Esophagus muscularis mucosa (tissue), 4 donors: ENCODE data around the gene LRRC27. TPM values are rescaled to one million over a fixed set of nuclear protein-coding genes. Genes with fewer than 3 reads are reported as not detected.

ENCODE experiments used
- DNase-seq: peaks from one replicate; pipeline ENCODE4 v3.0.0-alpha.2; 2017; ENCODE audit errors: extremely low spot score
- H3K27ac ChIP-seq, 4 donors: fragments of 200-600 bp; sonication (generic); replicated peaks in 1 of 4; 1 replicate in 3 of 4; 2 replicates in 1 of 4; pipeline ENCODE4 v1.5.1; 2016 to 2019; ENCODE audit warnings: mild to moderate bottlenecking in 1 of 4
- H3K27me3 ChIP-seq, 4 donors: fragments of 200-600 bp; sonication (generic); one replicate each; pipeline versions ENCODE4 v1.5.1 to v1.6.0; 2016 to 2019
- H3K36me3 ChIP-seq, 4 donors: fragments of 200-600 bp; sonication (generic); one replicate each; pipeline ENCODE4 v1.5.1; 2016 to 2019
- H3K4me1 ChIP-seq, 4 donors: fragments of 200-600 bp; sonication (generic); one replicate each; pipeline ENCODE4 v1.5.1; 2016 to 2019
- H3K4me3 ChIP-seq, 4 donors: fragments of 200-600 bp; sonication (generic); 1 replicate in 2 of 4; 2 replicates in 2 of 4; pipeline ENCODE4 v1.5.1; 2016 to 2019; ENCODE audit warnings: mild to moderate bottlenecking in 4 of 4, moderate library complexity in 1 of 4
- H3K9me3 ChIP-seq, 4 donors: fragments of 200-600 bp; sonication (generic); 1 replicate in 3 of 4; 2 replicates in 1 of 4; pipeline ENCODE4 v1.5.1; 2016 to 2019
- EP300 ChIP-seq: sonication (generic); formaldehyde crosslinking; IDR thresholded peaks from one replicate; pipeline ENCODE4 v1.6.1; 2017; ENCODE audit warnings: antibody characterized with exemption
- POLR2A ChIP-seq: fragments of 450-650 bp; IDR thresholded peaks from one replicate; pipeline ENCODE4 v1.6.1; 2017; ENCODE audit warnings: antibody characterized with exemption, moderate library complexity, mild to moderate bottlenecking, low read depth
- POLR2AphosphoS5 ChIP-seq, 2 donors: sonication (generic); formaldehyde crosslinking; IDR thresholded peaks; one replicate each; pipeline ENCODE4 v1.6.1; 2017; ENCODE audit warnings: antibody characterized with exemption in 2 of 2
- WGBS: methylation state at CpG from one replicate; pipeline ENCODE4 v1.1.5; 2018; 5-methylcytosine and 5-hydroxymethylcytosine counted together
- intact Hi-C: fragments of 100-400 bp; cut with DNase I; formaldehyde crosslinking; loops from one replicate; pipeline ENCODE4 v1.15.1; 2023
- total RNA-seq, 4 donors: library from RNA; depleted of rRNA; stranded (reverse); fragments of >200 nt; gene quantifications; one replicate each; pipeline versions ENCODE4 v1.1.0 to v1.2.1, GENCODE V29; 2016
- TF ChIP-seq, protein P1 (sequence below), 3 experiments: fragments of 200-600 bp in 2 of 3; fragments of 450-650 bp in 1 of 3; sonication (generic) in 2 of 3; IDR thresholded peaks; one replicate each; pipeline ENCODE4 v1.5.1; 2017 to 2019; ENCODE audit warnings: antibody characterized with exemption in 3 of 3, mild to moderate bottlenecking in 2 of 3, moderate library complexity in 1 of 3

LRRC27 gene
- total RNA-seq, 4 donors from 2014 or later: 5.8 to 19.1 (median 9.5) TPM

DNA sequence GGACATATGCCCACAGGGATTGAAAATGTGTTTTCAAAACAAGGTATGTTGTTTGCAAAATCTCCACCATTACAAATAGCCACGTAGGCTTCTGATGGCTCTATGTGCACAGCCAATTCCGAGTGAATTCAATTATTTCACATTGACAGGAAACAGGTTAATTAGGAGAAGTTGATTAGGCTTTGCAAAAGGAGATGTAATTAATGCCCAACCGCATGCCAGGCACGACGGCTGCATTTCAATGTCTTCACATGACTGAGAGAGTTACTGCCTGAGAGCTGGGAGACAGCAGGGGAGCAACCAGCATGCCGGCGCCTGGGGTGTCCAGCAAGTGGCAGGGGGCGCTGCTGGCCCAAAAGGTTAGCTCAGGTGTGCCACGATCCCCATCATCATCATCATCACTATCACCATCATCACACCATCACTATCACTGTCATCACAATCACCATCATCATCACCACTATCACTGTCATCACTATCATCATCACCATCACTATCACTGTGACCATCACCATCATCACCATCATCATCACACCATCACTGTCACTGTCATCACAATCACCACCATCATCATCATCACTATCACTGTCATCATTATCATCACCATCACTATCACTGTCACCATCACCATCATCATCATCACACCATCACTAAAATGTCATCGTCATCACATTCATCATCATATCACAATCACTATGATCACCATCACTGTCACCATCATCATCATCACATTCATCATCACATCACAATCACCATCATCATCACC is 95.2 kb downstream of the LRRC27 start:
- DNase-seq: no peak
- peaks cover 9 to 32% (median 27%) of the 10 kb centered on the region in 4 donors for H3K4me1 ChIP-seq
- H3K4me3 ChIP-seq: no peak overlapping the region
- peaks cover 0 to 7% (median 0%) of the 10 kb centered on the region in 4 donors for H3K36me3 ChIP-seq
- H3K27ac ChIP-seq: no peak overlapping the region
- TF ChIP-seq, protein P1, sequence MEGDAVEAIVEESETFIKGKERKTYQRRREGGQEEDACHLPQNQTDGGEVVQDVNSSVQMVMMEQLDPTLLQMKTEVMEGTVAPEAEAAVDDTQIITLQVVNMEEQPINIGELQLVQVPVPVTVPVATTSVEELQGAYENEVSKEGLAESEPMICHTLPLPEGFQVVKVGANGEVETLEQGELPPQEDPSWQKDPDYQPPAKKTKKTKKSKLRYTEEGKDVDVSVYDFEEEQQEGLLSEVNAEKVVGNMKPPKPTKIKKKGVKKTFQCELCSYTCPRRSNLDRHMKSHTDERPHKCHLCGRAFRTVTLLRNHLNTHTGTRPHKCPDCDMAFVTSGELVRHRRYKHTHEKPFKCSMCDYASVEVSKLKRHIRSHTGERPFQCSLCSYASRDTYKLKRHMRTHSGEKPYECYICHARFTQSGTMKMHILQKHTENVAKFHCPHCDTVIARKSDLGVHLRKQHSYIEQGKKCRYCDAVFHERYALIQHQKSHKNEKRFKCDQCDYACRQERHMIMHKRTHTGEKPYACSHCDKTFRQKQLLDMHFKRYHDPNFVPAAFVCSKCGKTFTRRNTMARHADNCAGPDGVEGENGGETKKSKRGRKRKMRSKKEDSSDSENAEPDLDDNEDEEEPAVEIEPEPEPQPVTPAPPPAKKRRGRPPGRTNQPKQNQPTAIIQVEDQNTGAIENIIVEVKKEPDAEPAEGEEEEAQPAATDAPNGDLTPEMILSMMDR (IDR thresholded peaks at IDR 0.05): no peak
- no peak for TF ChIP-seq POLR2A
- TF ChIP-seq POLR2AphosphoS5 (IDR thresholded peaks at IDR 0.05): no peak
- TF ChIP-seq EP300: no peak
- intact Hi-C loops: no loop called here
- 84% methylated on average over 10 of the region's 10 CpGs for WGBS
- H3K9me3 ChIP-seq: no peaks in the 10 kb centered on the region
- H3K27me3 ChIP-seq: no peaks in the 10 kb centered on the region

DNA sequence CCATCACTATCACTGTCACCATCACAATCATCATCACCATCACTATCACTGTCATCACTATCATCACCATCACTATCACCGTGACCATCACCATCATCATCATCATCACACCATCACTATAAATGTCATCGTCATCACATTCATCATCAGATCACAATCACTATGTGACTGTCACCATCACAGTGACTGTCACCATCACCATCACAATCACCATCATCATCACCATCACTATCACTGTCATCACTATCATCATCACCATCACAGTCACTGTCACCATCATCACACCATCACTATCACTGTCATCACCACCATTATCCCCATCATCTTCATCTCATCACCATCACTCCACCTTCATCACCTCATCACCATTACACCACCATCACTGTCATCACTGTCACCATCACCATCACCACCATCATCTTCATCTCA is 96.0 kb downstream of the LRRC27 start:
- intact Hi-C loops: no loop called here
- Histone ChIP-seq H3K27me3 (no peaks in the 10 kb centered on the region), H3K27ac (no peak overlapping the region), H3K9me3 (no peaks in the 10 kb centered on the region), H3K4me3 (no peak overlapping the region), H3K4me1 (peaks cover 5 to 24% (median 20%) of the 10 kb centered on the region in 4 donors), H3K36me3 (peaks cover 0 to 7% (median 0%) of the 10 kb centered on the region in 4 donors)
- whole genome bisulfite sequencing: 92% methylated on average over 2 of the region's 2 CpGs
- TF ChIP-seq, protein P1 (IDR thresholded peaks at IDR 0.05): no peak
- no peak for TF ChIP-seq EP300
- TF ChIP-seq POLR2A: no peak
- no peak for TF ChIP-seq POLR2AphosphoS5 (IDR thresholded peaks at IDR 0.05)
- no peak for DNase-seq

DNA sequence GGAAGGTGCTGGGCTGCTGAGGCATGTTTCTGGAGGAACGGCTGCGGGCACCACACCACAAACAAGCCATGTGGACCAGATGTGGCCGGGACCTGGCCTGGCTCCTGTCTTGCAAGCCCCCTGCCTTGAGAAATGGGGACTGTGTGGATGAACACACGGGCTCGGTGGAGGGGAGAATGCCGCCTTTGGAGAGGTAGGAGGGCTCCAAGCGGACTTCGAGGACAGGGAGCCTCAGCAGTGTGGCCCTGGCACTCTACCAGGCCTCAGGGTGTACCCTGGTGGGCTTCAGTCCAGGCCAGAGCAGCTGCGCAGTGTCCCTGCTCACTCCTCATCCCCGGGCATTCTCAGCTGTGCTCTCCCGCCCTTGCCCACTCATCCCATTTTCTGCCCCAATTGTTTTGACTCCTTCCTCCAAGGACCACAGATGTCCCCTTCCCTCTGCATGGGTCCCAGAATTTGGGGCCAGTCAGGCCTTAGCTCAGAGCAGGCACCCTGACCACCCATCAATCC is 96.5 kb downstream of the LRRC27 start:
- 98% methylated on average over 9 of the region's 11 CpGs for WGBS
- no peaks in the 10 kb centered on the region for H3K27me3 ChIP-seq
- intact Hi-C loops: no loop called here
- no peak for DNase-seq
- no peak overlapping the region for H3K27ac ChIP-seq
- H3K4me1 ChIP-seq: peaks cover 0 to 18% (median 14%) of the 10 kb centered on the region in 4 donors
- peaks cover 0 to 7% (median 0%) of the 10 kb centered on the region in 4 donors for H3K36me3 ChIP-seq
- TF ChIP-seq POLR2AphosphoS5 (IDR thresholded peaks at IDR 0.05) (no peak), EP300 (no peak), POLR2A (no peak)
- TF ChIP-seq, protein P1 (IDR thresholded peaks at IDR 0.05): no peak
- no peaks in the 10 kb centered on the region for H3K9me3 ChIP-seq
- no peak overlapping the region for H3K4me3 ChIP-seq

Other genes with a start within 250 kb of the LRRC27 start
- 1 to 10 TPM in 3 of 4 donors, under 1 TPM in 1; 0.42 to 4.5 (median 1.9) TPM for gene DPYSL4, start 145.2 kb upstream of the LRRC27 start, total RNA-seq
- gene STK32C, start 24.2 kb upstream of the LRRC27 start, total RNA-seq: 10 to 100 TPM in 1 of 4 donors, 1 to 10 TPM in 3; 4.8 to 10.9 (median 7.8) TPM
- 10 to 100 TPM; 11.8 to 25.5 (median 14.3) TPM for gene PWWP2B, start 65.0 kb downstream of the LRRC27 start, total RNA-seq
- 100 to 1,000 TPM; 234 to 301 (median 245) TPM for gene INPP5A, start 205.6 kb downstream of the LRRC27 start, total RNA-seq